ENCODE results near the gene THSD7A. TPM values are rescaled to one million over a fixed set of nuclear protein-coding genes. Genes with fewer than 3 reads are reported as not detected.

THSD7A gene
- total and polyA plus RNA-seq, 8 donors, result 3.7 to 20.8 (median 17.8) TPM

DNA sequence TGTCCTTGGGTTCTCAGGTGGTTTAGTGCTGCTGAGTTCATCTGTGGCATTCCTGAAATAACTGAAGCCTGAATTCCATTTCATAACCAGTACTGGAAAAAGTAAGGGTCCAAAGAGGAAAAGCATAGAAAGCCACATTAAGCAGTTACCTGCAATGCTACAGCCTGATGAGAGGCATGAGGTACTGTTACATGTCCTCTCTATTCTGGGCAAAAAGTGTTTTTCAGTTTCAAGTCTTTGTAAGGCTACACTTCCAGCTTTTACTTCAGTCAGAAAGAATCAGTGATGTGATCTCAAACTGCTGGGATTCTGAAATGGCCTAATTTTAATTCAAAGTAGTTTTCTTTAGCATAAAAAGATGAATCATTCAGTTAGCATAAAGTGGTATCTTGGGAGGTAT lies 488.9 kb downstream of the THSD7A start:
- intact Hi-C loops (cut with DNase I), result no loop called here
- no peak for DNase-seq
- no peak for TF ChIP-seq CTCF (IDR thresholded peaks at IDR 0.05)
- no peak overlapping the region for H3K27ac ChIP-seq
- no peaks in the 10 kb centered on the region for H3K36me3 ChIP-seq
- H3K4me3 ChIP-seq, result no peak overlapping the region
- no peaks in the 10 kb centered on the region for H3K27me3 ChIP-seq
- no peak for ATAC-seq
- peaks cover 0 to 8% of the 10 kb centered on the region in 2 donors for H3K4me1 ChIP-seq
- H3K9me3 ChIP-seq, result no peaks in the 10 kb centered on the region

GRCh38 chr7:11341285-11341944 lies 490.6 kb downstream of the THSD7A start:
- Histone ChIP-seq H3K27ac (no peak overlapping the region), H3K36me3 (no peaks in the 10 kb centered on the region), H3K4me3 (no peak overlapping the region), H3K4me1 (peaks cover 0 to 8% of the 10 kb centered on the region in 2 donors), H3K9me3 (no peaks in the 10 kb centered on the region), H3K27me3 (no peaks in the 10 kb centered on the region)
- DNase-seq (peak in 2 of 4 donors; percentile 51 to 64), ATAC-seq (peak; percentile 80)
- peak in 1 of 2 donors; percentile 17 for TF ChIP-seq CTCF (IDR thresholded peaks at IDR 0.05)
- intact Hi-C loops (cut with DNase I), result no loop called here

DNA sequence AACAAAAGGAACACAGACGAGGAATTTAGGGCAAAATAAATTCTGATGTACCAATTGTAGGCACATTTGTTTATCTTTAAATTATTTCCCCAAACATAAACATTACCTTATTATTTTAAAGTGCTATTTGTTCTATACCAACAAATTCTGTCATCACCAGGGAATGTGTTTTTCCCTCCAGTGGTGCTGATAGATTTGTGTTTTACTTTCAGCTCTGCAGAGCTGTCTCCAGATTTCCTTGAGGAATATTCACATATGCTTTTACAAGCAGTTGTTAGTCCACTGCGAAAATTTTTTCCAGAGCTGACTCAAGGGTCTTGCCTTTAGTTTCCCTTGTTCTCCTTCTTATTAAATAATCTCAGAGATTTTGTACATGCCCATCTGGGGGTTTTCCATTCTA lies 495.6 kb downstream of the THSD7A start:
- no peak overlapping the region for H3K27ac ChIP-seq
- intact Hi-C loops (cut with DNase I), result no loop called here
- no peak overlapping the region for H3K4me3 ChIP-seq
- no peaks in the 10 kb centered on the region for H3K36me3 ChIP-seq
- no peak for TF ChIP-seq CTCF (IDR thresholded peaks at IDR 0.05)
- DNase-seq, result no peak
- H3K9me3 ChIP-seq, result no peaks in the 10 kb centered on the region
- no peaks in the 10 kb centered on the region for H3K4me1 ChIP-seq
- no peak for ATAC-seq
- no peaks in the 10 kb centered on the region for H3K27me3 ChIP-seq

- ATAC-seq, result no peak
- Histone ChIP-seq H3K4me3 (no peak overlapping the region), H3K27ac (no peak overlapping the region), H3K4me1 (no peaks in the 10 kb centered on the region), H3K9me3 (no peaks in the 10 kb centered on the region), H3K36me3 (no peaks in the 10 kb centered on the region), H3K27me3 (no peaks in the 10 kb centered on the region)
- intact Hi-C loops (cut with DNase I), result no loop called here
- TF ChIP-seq CTCF (IDR thresholded peaks at IDR 0.05), result no peak
- no peak for DNase-seq
Measured at GRCh38 chr7:11335947-11336346, 496.1 kb downstream of the THSD7A start.

GRCh38 chr7:11332865-11333228 lies 499.2 kb downstream of the THSD7A start:
- Histone ChIP-seq H3K4me1 (no peaks in the 10 kb centered on the region), H3K36me3 (no peaks in the 10 kb centered on the region), H3K9me3 (no peaks in the 10 kb centered on the region), H3K4me3 (no peak overlapping the region), H3K27ac (no peak overlapping the region), H3K27me3 (no peaks in the 10 kb centered on the region)
- no peak for DNase-seq
- no peak for ATAC-seq
- intact Hi-C loops (cut with DNase I), result no loop called here
- no peak for TF ChIP-seq CTCF (IDR thresholded peaks at IDR 0.05)
